AG04449 (cell line): ENCODE data around the gene STK11IP.

Source experiments
- CTCF ChIA-PET: fragments of 350-600 bp; formaldehyde crosslinking; extraction: SDS; loops from one replicate; lab custom pipeline; 2021; ENCODE audit warnings: antibody characterized with exemption; lab: Yijun Ruan, JAX
- POLR2A ChIA-PET: fragments of 400-600, 350-600 bp; formaldehyde crosslinking; extraction: SDS; loops from one replicate; lab custom pipeline; 2020; ENCODE audit warnings: antibody characterized with exemption, inconsistent platforms; lab: Yijun Ruan, JAX
- DNase-seq: peaks from one replicate; pipeline ENCODE4 v3.0.0-alpha.2; 2010; ENCODE audit warnings: low read depth, low spot score
- H3K4me3 ChIP-seq: 2 replicates; pipeline ENCODE4 v1.5.1; 2011; ENCODE audit warnings: low read depth, mild to moderate bottlenecking, control low read depth, low read length
- TF ChIP-seq, protein P1 (sequence below): IDR thresholded peaks from one replicate; pipeline ENCODE4 v1.5.1; 2011; ENCODE audit warnings: mild to moderate bottlenecking, moderate library complexity, low read length, control low read depth, inconsistent platforms; ENCODE audit not compliant: insufficient read depth; ENCODE audit errors: missing control alignments

Gene STK11IP, protein sequence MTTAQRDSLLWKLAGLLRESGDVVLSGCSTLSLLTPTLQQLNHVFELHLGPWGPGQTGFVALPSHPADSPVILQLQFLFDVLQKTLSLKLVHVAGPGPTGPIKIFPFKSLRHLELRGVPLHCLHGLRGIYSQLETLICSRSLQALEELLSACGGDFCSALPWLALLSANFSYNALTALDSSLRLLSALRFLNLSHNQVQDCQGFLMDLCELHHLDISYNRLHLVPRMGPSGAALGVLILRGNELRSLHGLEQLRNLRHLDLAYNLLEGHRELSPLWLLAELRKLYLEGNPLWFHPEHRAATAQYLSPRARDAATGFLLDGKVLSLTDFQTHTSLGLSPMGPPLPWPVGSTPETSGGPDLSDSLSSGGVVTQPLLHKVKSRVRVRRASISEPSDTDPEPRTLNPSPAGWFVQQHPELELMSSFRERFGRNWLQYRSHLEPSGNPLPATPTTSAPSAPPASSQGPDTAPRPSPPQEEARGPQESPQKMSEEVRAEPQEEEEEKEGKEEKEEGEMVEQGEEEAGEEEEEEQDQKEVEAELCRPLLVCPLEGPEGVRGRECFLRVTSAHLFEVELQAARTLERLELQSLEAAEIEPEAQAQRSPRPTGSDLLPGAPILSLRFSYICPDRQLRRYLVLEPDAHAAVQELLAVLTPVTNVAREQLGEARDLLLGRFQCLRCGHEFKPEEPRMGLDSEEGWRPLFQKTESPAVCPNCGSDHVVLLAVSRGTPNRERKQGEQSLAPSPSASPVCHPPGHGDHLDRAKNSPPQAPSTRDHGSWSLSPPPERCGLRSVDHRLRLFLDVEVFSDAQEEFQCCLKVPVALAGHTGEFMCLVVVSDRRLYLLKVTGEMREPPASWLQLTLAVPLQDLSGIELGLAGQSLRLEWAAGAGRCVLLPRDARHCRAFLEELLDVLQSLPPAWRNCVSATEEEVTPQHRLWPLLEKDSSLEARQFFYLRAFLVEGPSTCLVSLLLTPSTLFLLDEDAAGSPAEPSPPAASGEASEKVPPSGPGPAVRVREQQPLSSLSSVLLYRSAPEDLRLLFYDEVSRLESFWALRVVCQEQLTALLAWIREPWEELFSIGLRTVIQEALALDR

DNA sequence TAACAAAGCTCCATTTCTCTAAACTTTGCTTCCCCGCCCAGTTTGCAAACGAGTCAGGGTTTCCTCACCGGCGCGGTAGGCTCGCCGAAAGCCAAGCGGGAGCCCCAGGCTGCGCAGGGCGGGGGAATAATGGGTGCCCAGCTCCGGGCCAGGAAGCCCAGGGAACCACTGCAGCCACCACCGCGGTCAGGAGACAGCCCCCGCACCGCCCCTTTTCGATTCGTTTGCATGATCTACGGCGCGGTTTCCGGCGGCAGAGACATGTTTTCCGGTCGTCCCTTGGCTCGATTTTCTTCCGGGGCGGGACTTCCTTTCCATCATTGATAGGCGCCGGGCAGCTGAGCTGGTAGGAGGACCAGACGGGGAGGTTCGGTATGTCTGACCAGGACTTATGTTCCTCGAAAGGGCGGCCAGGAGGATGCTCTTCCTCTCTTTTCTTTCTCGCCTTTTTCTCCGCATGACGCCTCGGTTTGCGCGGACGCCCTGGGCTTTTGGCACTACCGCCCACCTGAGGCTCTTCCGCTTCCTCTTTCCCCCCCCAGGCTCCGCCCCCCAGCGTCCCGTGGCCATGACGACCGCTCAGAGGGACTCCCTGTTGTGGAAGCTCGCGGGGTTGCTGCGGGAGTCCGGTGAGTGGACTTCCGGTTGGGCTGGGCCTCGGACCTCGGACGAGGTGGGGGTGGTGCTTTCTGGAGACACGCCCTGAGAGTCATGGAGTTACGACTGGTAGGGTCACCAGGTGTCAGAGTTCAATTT lies at the start of gene STK11IP:
STK11IP (plus strand) TSS at position 306 of the 756 bp plus-strand sequence; CDS start at position 569, 263 bp downstream.
- POLR2A ChIA-PET, result interaction anchor here (0.6 to 2.0 kb wide), 8 partner anchors 15 to 56 kb away, joined by 3 to 13 read pairs (median 4); partner anchors contain the start of genes CHPF, INHA, OBSL1 and TMEM198
- H3K4me3 ChIP-seq, result peak within 1 kb of the TSS; percentile 84
- peak; percentile 70 for DNase-seq
- TF ChIP-seq, protein P1, sequence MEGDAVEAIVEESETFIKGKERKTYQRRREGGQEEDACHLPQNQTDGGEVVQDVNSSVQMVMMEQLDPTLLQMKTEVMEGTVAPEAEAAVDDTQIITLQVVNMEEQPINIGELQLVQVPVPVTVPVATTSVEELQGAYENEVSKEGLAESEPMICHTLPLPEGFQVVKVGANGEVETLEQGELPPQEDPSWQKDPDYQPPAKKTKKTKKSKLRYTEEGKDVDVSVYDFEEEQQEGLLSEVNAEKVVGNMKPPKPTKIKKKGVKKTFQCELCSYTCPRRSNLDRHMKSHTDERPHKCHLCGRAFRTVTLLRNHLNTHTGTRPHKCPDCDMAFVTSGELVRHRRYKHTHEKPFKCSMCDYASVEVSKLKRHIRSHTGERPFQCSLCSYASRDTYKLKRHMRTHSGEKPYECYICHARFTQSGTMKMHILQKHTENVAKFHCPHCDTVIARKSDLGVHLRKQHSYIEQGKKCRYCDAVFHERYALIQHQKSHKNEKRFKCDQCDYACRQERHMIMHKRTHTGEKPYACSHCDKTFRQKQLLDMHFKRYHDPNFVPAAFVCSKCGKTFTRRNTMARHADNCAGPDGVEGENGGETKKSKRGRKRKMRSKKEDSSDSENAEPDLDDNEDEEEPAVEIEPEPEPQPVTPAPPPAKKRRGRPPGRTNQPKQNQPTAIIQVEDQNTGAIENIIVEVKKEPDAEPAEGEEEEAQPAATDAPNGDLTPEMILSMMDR, result no peak
- CTCF ChIA-PET, result interaction anchor here (1.0 to 4.0 kb wide), 9 partner anchors 13 to 92 kb away, joined by 3 to 32 read pairs (median 12); no protein-coding TSS in a partner anchor

DNA sequence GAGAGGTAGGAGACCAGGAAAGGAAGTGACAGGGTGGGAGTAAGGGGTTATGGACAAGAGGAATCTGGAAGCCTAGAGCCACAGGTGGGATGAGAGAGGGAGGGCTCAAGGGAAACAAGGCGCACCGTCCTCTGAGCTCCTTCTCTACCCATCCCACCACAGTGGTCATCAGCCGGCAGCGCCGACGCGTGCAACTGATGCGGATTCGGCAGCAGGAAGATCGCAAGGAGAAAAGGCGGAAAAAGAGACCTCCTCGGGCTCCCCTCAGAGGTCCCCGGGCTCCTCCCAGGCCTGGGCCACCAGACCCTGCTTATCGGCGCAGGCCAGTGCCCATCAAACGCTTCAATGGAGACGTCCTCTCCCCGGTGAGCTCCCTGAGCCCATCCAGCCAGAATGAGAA lies 48.7 kb upstream of the STK11IP start:
- ChIA-PET CTCF (interaction anchor here (2.1 to 7.0 kb wide), 2 partner anchors 13 to 140 kb away, joined by 9 to 72 read pairs; no protein-coding TSS in a partner anchor), POLR2A (no interaction called here)
- no peak for DNase-seq
- no peak overlapping the region for H3K4me3 ChIP-seq
- TF ChIP-seq, protein P1, result no peak

DNA sequence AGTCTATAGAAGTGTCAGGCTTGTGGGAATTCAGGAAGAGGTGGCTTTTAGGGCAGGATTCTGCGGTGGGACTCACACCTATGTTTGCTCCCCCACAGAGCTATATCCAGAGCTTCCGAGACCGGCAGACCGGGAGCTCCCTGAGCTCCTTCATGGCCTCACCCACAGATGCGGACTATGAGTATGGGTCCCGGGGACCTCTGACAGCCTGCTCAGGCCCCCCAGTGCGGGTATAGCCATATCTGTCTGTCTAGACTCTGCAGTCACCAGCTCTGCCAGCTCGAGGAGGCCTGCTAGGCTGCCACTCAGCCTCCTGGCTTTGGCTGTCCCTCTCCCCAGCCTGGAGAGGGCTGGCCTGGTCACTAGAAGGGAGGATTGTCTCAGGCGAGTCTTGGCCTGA lies 48.0 kb upstream of the STK11IP start:
- TF ChIP-seq, protein P1, result no peak
- CTCF ChIA-PET, result interaction anchor here (2.1 to 7.0 kb wide), 2 partner anchors 12 to 140 kb away, joined by 9 to 72 read pairs; no protein-coding TSS in a partner anchor
- POLR2A ChIA-PET, result interaction anchor here (0.6 kb wide), 1 partner anchor 88 kb away, joined by 3 read pairs; no protein-coding TSS in a partner anchor

DNA sequence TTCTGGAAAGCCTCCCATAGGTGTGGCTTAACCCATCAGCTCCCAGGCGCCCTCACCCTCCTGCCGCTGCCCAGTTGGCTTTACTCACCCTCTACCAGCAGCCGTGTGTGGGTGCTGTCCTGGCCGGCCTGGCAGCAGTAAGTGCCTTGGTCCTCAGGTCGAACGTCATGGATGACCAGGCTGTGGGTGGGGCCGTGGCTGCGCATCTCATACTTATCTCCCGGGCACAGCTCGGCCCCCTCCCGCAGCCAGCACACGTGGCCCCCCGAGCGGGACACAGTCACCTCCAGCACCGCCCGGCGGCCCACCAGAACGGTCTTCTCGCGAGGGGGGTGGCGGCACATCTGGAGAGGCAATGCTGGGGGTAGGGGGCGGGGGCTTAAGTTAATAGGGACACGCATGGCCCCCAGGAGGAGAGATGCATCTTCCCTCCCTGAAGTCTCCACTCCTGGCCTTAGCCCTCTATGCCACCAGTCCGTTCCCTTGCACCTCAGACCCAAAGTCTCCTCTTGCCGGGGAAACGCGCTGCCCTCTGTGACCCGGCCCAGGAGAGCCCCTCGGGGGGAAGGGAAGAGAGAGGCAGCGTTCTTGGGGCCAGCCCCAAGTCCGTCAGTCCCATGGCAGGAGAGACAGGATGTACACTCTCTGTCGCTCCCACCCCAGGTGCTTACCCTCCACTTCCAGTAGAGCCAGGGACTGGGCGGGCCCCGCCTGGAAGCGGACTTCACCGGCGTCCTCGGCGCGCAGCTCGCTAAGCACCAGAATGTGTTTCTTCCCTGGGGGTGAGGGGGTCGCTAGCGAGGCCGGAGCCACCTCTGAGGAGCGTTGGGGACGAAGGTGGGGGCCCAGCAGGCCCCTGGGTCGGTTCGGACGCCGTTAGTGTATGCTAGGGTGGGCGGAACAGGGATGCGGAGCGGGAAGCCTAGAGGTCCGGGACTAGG lies 45.9 kb upstream of the STK11IP start:
- no peak for DNase-seq
- TF ChIP-seq, protein P1, result no peak
- peak overlapping the region; percentile 73 for H3K4me3 ChIP-seq
- CTCF ChIA-PET, result interaction anchor here (0.9 to 7.0 kb wide), 10 partner anchors 9 to 149 kb away, joined by 3 to 72 read pairs (median 7); no protein-coding TSS in a partner anchor
- POLR2A ChIA-PET, result interaction anchor here (0.7 to 2.0 kb wide), 5 partner anchors 8 to 53 kb away, joined by 3 to 9 read pairs (median 7); partner anchors contain the start of genes CHPF, GMPPA, INHA and OBSL1

More for the DNA sequence above, 48.0 kb upstream of the STK11IP start:
- H3K4me3 ChIP-seq, result no peak overlapping the region
- no peak for DNase-seq
